GM19043 (cell line): ENCODE data around the gene MARCHF3.

Experiments
- ATAC-seq: cut with Tn5 transposase; IDR thresholded peaks from one replicate; pipeline ENCODE4 v1.9.1; 2021; ENCODE audit warnings: low read depth; ENCODE audit not compliant: unreplicated experiment

MARCHF3 gene

GRCh38 chr5:126988021-126988569 lies 42.3 kb downstream of the MARCHF3 start:
- ATAC-seq: peak; percentile 89

GRCh38 chr5:126987271-126987899 lies 43.0 kb downstream of the MARCHF3 start:
- ATAC-seq: peak; percentile 4

- no peak for ATAC-seq
Observed at GRCh38 chr5:126984632-126985031, 45.7 kb downstream of the MARCHF3 start.

- ATAC-seq: no peak
Observed at GRCh38 chr5:126983874-126984266, 46.5 kb downstream of the MARCHF3 start.

GRCh38 chr5:126982926-126983873 lies 47.2 kb downstream of the MARCHF3 start:
- no peak for ATAC-seq

GRCh38 chr5:126982202-126982601 lies 48.2 kb downstream of the MARCHF3 start:
- ATAC-seq: no peak

GRCh38 chr5:126981701-126982100 lies 48.7 kb downstream of the MARCHF3 start:
- no peak for ATAC-seq

- ATAC-seq: no peak
Observed at GRCh38 chr5:126981222-126981621, 49.1 kb downstream of the MARCHF3 start.

- ATAC-seq: no peak
Observed at GRCh38 chr5:126978258-126978657, 52.1 kb downstream of the MARCHF3 start.

- no peak for ATAC-seq
Observed at GRCh38 chr5:126976520-126977172, 53.7 kb downstream of the MARCHF3 start.

- no peak for ATAC-seq
Observed at GRCh38 chr5:126975796-126976195, 54.6 kb downstream of the MARCHF3 start.

GRCh38 chr5:126973193-126973592 lies 57.2 kb downstream of the MARCHF3 start:
- ATAC-seq: no peak

GRCh38 chr5:126972062-126972895 lies 58.1 kb downstream of the MARCHF3 start:
- ATAC-seq: peak; percentile 68

- no peak for ATAC-seq
Observed at GRCh38 chr5:126971455-126972031, 58.8 kb downstream of the MARCHF3 start.

- no peak for ATAC-seq
Observed at GRCh38 chr5:126970517-126971017, 59.8 kb downstream of the MARCHF3 start.

GRCh38 chr5:126969548-126969947 lies 60.8 kb downstream of the MARCHF3 start:
- ATAC-seq: no peak

- ATAC-seq: no peak
Observed at GRCh38 chr5:126967808-126968466, 62.4 kb downstream of the MARCHF3 start.

GRCh38 chr5:126965487-126965886 lies 64.9 kb downstream of the MARCHF3 start:
- ATAC-seq: no peak

- ATAC-seq: peak; percentile 36
Observed at GRCh38 chr5:126965061-126965475, 65.3 kb downstream of the MARCHF3 start.
